ENCODE results near the gene LARP1B.
"Not testable (repeated sequence)": the region's sequence is repeated elsewhere in the genome, so short reads cannot be mapped to it uniquely, and the experiment has no call there.

The LARP1B gene

DNA sequence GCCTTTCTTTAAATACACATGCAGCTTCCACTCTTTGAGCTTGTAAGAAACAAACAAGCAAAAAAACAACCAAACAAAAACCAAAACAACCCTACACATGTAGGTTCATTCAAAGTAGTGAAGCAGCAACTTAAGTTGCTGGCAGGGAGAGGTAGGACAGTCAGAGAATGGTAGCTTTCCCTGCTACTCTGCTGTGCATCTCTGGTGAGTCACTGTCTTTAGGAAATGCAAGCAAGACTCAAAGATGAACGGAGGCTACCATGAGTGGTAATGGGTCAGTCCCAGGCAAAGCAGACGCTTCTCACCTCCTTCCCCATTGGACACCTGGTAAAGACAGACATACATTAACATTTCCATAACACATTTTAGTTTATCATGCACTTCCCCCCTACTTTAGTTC lies 183.3 kb downstream of the LARP1B start:
- Mint-ChIP-seq H3K4me1 (no peaks in the 10 kb centered on the region), H3K9me3 (peaks cover 53% of the 10 kb centered on the region), H3K27me3 (ENCODE audit: low read depth, poor library complexity) (peaks cover 3% of the 10 kb centered on the region), H3K36me3 (ENCODE audit: low read depth) (peaks cover 4% of the 10 kb centered on the region), H3K27ac (no peak overlapping the region), H3K4me3 (no peak overlapping the region)
- no peak for DNase-seq
- TF ChIP-seq, protein P1, sequence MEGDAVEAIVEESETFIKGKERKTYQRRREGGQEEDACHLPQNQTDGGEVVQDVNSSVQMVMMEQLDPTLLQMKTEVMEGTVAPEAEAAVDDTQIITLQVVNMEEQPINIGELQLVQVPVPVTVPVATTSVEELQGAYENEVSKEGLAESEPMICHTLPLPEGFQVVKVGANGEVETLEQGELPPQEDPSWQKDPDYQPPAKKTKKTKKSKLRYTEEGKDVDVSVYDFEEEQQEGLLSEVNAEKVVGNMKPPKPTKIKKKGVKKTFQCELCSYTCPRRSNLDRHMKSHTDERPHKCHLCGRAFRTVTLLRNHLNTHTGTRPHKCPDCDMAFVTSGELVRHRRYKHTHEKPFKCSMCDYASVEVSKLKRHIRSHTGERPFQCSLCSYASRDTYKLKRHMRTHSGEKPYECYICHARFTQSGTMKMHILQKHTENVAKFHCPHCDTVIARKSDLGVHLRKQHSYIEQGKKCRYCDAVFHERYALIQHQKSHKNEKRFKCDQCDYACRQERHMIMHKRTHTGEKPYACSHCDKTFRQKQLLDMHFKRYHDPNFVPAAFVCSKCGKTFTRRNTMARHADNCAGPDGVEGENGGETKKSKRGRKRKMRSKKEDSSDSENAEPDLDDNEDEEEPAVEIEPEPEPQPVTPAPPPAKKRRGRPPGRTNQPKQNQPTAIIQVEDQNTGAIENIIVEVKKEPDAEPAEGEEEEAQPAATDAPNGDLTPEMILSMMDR (IDR thresholded peaks at IDR 0.05), result no peak

- not testable (repeated sequence) for DNase-seq; H3K36me3 Mint-ChIP-seq (ENCODE audit: low read depth); H3K4me3 Mint-ChIP-seq; H3K27ac Mint-ChIP-seq; H3K4me1 Mint-ChIP-seq; H3K27me3 Mint-ChIP-seq (ENCODE audit: low read depth, poor library complexity)
- H3K9me3 Mint-ChIP-seq, result peaks cover 63% of the 10 kb centered on the region
These were observed 184.3 kb downstream of the LARP1B start for GRCh38 chr4:128245391-128245790.

GRCh38 chr4:128247906-128248305 lies 186.8 kb downstream of the LARP1B start:
- Mint-ChIP-seq H3K27me3 (ENCODE audit: low read depth, poor library complexity) (peaks cover 7% of the 10 kb centered on the region), H3K36me3 (ENCODE audit: low read depth) (peaks cover 10% of the 10 kb centered on the region), H3K4me1 (no peaks in the 10 kb centered on the region), H3K27ac (no peak overlapping the region), H3K4me3 (no peak overlapping the region), H3K9me3 (peaks cover 71% of the 10 kb centered on the region)
- no peak for DNase-seq
- TF ChIP-seq, protein P1 (IDR thresholded peaks at IDR 0.05), result no peak

- Mint-ChIP-seq H3K9me3 (peaks cover 81% of the 10 kb centered on the region), H3K4me1 (no peaks in the 10 kb centered on the region), H3K36me3 (ENCODE audit: low read depth) (peaks cover 10% of the 10 kb centered on the region), H3K27me3 (ENCODE audit: low read depth, poor library complexity) (peaks cover 7% of the 10 kb centered on the region), H3K27ac (no peak overlapping the region), H3K4me3 (no peak overlapping the region)
- TF ChIP-seq, protein P1 (IDR thresholded peaks at IDR 0.05), result no peak
- DNase-seq, result no peak
These were observed 188.9 kb downstream of the LARP1B start for GRCh38 chr4:128249787-128250668.

DNA sequence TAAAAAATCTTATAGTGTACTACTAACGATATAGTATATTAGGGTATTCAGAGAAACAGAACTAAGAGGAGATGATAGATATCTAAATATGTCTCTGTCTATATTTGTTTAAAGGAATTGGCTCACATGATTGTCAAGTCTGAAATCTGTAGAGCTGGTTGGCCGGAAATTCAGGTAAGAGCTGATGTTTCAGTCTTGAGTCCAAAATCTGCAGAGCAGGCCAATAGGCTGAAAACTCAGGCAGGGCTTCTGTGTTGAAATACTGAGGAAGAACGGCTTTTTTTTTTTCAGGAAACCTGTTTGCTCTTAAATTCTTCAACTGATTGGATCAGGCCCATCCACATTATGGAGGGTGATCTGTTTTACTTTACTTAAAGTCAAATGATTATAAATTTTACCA lies 194.8 kb downstream of the LARP1B start:
- H3K27me3 Mint-ChIP-seq (ENCODE audit: low read depth, poor library complexity), result peaks cover 4% of the 10 kb centered on the region

GRCh38 chr4:128256539-128256938 lies 195.4 kb downstream of the LARP1B start:
- TF ChIP-seq, protein P1 (IDR thresholded peaks at IDR 0.05), result no peak
- Mint-ChIP-seq H3K4me1 (no peaks in the 10 kb centered on the region), H3K27me3 (ENCODE audit: low read depth, poor library complexity) (peaks cover 4% of the 10 kb centered on the region), H3K27ac (no peak overlapping the region), H3K9me3 (peaks cover 33% of the 10 kb centered on the region), H3K4me3 (no peak overlapping the region), H3K36me3 (ENCODE audit: low read depth) (no peaks in the 10 kb centered on the region)
- DNase-seq, result no peak

More for the DNA sequence above, 194.8 kb downstream of the LARP1B start:
- no peaks in the 10 kb centered on the region for H3K36me3 Mint-ChIP-seq (ENCODE audit: low read depth)
- DNase-seq, result no peak
- TF ChIP-seq, protein P1 (IDR thresholded peaks at IDR 0.05), result no peak
- no peak overlapping the region for H3K4me3 Mint-ChIP-seq
- H3K27ac Mint-ChIP-seq, result no peak overlapping the region
- H3K9me3 Mint-ChIP-seq, result peaks cover 35% of the 10 kb centered on the region
- H3K4me1 Mint-ChIP-seq, result no peaks in the 10 kb centered on the region

DNA sequence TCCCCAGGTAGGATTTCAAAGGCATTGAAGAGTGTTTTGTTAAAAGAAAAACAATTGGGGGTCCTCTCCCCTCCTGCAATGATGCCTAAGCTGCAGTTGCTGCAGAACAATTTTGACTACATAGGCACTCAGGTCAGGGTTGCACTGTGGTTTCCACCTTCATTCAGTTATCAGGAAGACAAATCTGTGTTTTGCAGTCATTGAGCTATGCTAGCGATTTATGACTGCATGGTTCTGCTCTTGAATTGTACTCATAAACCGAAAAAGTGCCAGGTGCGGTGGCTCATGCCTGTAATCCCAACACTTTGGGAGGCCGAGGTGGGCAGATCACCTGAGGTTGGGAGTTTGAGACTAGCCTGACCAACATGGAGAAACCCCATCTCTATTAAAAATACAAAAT lies 197.1 kb downstream of the LARP1B start:
- DNase-seq; H3K27me3 Mint-ChIP-seq (ENCODE audit: low read depth, poor library complexity); H3K36me3 Mint-ChIP-seq (ENCODE audit: low read depth); H3K4me3 Mint-ChIP-seq; H3K4me1 Mint-ChIP-seq; H3K27ac Mint-ChIP-seq: not testable (repeated sequence)
- H3K9me3 Mint-ChIP-seq, result peaks cover 27% of the 10 kb centered on the region

DNA sequence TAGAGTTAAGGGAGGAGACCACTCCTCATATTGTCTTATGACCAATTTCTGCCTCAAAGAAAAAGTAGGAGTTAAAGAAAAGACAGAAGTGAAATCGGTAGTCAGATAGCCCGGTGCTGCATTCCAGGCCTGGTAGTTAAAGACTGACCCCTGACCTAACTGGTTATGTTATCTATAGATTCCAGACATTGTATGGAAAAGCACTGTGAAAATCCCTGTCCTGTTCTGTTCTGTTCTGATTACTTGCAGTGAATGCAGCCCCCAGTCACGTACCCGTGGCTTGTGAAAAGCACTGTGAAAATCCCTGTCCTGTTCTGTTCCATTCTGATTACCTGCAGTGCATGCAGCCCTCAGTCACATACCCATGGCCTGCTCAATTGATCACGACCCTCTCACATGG lies 198.8 kb downstream of the LARP1B start:
- H3K9me3 Mint-ChIP-seq, result peaks cover 34% of the 10 kb centered on the region
- H3K4me3 Mint-ChIP-seq; H3K27me3 Mint-ChIP-seq (ENCODE audit: low read depth, poor library complexity); H3K36me3 Mint-ChIP-seq (ENCODE audit: low read depth); DNase-seq; H3K4me1 Mint-ChIP-seq; H3K27ac Mint-ChIP-seq: not testable (repeated sequence)

Measured in nephron progenitor cell (in vitro differentiated cells).